Neural crest cell (in vitro differentiated cells): ENCODE results near the gene SIPA1L2. TPM values are rescaled to one million over a fixed set of nuclear protein-coding genes. Genes with fewer than 3 reads are reported as not detected.

Source experiments
- DNase-seq: peaks from one replicate; pipeline ENCODE4 v3.0.0; 2021; ENCODE audit warnings: low read depth, mixed read lengths, low spot score
- H3K27ac Mint-ChIP-seq: one replicate; pipeline ENCODE4 v1.8.0; 2021; ENCODE audit warnings: mild to moderate bottlenecking, mixed read lengths; ENCODE audit not compliant: unreplicated experiment
- H3K27me3 Mint-ChIP-seq: 2 replicates; pipeline ENCODE4 v1.8.0; 2021; ENCODE audit warnings: low read depth, mild to moderate bottlenecking, mixed read lengths
- H3K36me3 Mint-ChIP-seq: 2 replicates; pipeline ENCODE4 v1.8.0; 2021; ENCODE audit warnings: low read depth, mild to moderate bottlenecking, mixed read lengths
- H3K4me1 Mint-ChIP-seq: 2 replicates; pipeline ENCODE4 v1.8.0; 2021; ENCODE audit warnings: mixed read lengths
- H3K4me3 Mint-ChIP-seq: one replicate; pipeline ENCODE4 v1.8.0; 2021; ENCODE audit warnings: mild to moderate bottlenecking, mixed read lengths
- H3K9me3 Mint-ChIP-seq: 2 replicates; pipeline ENCODE4 v1.8.0; 2021; ENCODE audit warnings: mixed read lengths
- total RNA-seq: library from RNA; stranded (reverse); gene quantifications from 2 replicates; pipeline ENCODE4 v1.2.1, GENCODE V29; 2021
- TF ChIP-seq, protein P1 (sequence below): fragments of 200-600 bp; sonication (generic); conservative IDR thresholded peaks from 2 replicates; pipeline ENCODE4 v1.5.0; 2021; ENCODE audit warnings: antibody characterized with exemption, mild to moderate bottlenecking

Gene SIPA1L2
- total RNA-seq, 1 donor from 2014 or later = 38.7 TPM

DNA sequence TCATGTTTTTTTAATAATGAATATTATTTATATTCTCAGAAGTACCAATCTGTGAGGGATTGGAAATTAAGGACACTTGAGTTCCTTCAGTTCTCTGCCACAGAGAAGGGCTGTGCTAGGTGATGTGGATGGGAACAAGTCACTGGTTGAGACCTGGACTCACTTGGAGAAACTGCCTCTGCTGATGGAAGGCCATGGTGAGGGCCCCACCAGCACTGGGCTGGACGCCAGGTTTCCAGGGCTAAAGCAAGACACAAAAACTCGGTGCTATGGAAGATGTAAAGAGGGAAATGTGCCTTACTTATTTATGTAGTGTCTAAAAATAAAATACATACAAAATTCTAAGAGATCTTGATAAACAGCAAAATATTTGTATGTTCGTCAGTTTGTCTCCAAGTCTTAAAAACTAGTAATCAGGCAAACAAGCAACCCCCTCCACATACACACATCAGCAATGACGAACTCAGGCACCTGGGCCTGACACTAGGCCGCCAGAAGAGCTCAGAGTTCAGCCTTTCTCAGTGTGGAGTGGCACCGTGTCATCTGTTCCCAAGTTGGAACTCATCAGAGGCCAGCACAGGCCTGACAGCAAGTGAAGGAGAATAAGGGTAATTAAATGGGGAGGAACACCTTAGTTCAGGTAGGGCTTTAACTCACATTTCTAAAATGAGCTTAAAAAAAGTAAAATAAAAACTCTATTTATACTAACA is 19.6 kb downstream of the SIPA1L2 start:
- DNase-seq = no peak
- Mint-ChIP-seq H3K36me3 (peaks cover 3% of the 10 kb centered on the region), H3K27me3 (no peaks in the 10 kb centered on the region), H3K4me3 (no peak overlapping the region), H3K4me1 (peaks cover 38% of the 10 kb centered on the region), H3K9me3 (no peaks in the 10 kb centered on the region), H3K27ac (no peak overlapping the region)
- TF ChIP-seq, protein P1, sequence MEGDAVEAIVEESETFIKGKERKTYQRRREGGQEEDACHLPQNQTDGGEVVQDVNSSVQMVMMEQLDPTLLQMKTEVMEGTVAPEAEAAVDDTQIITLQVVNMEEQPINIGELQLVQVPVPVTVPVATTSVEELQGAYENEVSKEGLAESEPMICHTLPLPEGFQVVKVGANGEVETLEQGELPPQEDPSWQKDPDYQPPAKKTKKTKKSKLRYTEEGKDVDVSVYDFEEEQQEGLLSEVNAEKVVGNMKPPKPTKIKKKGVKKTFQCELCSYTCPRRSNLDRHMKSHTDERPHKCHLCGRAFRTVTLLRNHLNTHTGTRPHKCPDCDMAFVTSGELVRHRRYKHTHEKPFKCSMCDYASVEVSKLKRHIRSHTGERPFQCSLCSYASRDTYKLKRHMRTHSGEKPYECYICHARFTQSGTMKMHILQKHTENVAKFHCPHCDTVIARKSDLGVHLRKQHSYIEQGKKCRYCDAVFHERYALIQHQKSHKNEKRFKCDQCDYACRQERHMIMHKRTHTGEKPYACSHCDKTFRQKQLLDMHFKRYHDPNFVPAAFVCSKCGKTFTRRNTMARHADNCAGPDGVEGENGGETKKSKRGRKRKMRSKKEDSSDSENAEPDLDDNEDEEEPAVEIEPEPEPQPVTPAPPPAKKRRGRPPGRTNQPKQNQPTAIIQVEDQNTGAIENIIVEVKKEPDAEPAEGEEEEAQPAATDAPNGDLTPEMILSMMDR = no peak

DNA sequence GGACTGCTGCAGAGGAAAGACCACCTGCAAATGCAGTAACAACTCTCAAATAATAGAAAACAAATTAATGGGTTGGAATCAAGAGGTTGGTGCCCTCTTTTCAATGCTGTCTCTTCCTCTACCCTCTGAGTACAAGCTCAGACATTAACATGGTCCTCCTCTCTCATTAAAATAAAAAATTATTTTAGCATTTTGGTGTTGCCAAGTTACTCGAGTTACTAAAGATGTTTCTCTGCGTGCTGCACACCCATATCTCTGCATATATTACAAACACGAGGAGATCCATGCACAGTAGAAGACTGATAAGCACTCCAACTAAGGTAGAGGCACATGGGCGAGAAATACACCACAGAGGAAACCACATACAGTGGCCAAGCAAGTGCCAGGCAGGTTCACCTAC is 21.5 kb downstream of the SIPA1L2 start:
- DNase-seq = no peak
- H3K9me3 Mint-ChIP-seq = no peaks in the 10 kb centered on the region
- no peak overlapping the region for H3K4me3 Mint-ChIP-seq
- peaks cover 19% of the 10 kb centered on the region for H3K4me1 Mint-ChIP-seq
- TF ChIP-seq, protein P1 = no peak
- H3K36me3 Mint-ChIP-seq = peaks cover 18% of the 10 kb centered on the region
- H3K27me3 Mint-ChIP-seq = no peaks in the 10 kb centered on the region
- H3K27ac Mint-ChIP-seq = no peak overlapping the region

DNA sequence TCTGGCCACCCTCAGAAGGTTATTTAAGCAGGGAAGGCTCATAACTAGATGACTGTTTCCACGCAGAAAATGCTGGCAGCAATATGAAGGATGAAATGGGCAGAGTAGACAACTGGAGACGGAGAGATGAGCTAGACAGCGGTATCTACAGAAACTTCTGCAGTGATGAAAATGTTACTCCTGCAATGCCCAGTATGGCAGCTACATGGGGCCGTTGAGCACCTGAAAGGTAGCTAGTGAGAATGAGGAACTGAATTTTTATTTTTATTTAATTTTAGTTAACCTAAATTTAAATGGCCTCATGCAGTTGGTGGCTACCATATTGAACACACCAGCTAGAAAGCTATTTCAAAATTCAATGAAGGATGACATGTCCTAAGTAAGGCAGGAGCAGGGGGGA is 27.3 kb downstream of the SIPA1L2 start:
- Mint-ChIP-seq H3K36me3 (peaks cover 15% of the 10 kb centered on the region), H3K4me3 (no peak overlapping the region), H3K27me3 (no peaks in the 10 kb centered on the region), H3K4me1 (peaks cover 33% of the 10 kb centered on the region), H3K27ac (no peak overlapping the region), H3K9me3 (no peaks in the 10 kb centered on the region)
- DNase-seq = no peak
- TF ChIP-seq, protein P1 = peak; percentile 50

DNA sequence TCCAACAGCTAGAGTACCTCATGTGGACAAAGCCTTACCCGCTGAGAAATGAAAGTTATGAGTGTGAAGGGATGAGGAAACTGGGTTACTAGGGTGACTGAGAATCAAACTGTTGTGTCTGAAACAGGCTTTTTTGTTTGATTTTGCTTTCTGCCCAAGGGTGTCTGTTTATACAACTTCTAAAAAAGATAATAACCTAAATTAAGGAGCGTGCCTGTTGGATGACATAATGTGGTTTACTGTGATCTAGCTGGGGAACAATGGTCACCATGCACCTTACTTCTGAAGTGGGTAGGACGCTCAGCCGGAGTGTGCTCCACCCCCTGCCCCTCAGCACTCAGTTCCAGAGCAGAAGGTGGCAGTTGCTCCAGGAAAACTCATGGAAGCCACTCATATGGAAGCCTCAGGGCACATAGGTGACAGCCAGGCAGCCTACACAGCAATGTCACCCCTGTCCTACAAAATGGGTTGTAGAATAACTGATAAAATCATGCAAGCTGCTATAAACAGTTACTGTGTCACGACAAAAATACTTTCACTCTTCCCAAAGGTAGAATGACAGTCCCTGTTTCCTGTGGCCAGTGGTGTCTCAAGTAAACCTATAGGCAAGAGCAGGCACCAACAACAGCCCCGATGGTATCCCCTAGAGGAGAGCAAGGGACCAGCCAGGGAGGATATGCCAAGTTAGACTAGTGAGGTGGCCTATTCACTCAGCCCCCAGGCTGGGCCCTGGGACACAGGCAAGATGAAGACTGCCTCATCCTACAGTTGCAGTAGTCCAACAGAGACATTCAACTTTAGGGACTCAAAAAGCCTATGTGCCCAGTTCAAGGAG is 29.3 kb downstream of the SIPA1L2 start:
- DNase-seq = no peak
- H3K4me3 Mint-ChIP-seq = no peak overlapping the region
- H3K27ac Mint-ChIP-seq = no peak overlapping the region
- no peaks in the 10 kb centered on the region for H3K27me3 Mint-ChIP-seq
- TF ChIP-seq, protein P1 = no peak
- peaks cover 48% of the 10 kb centered on the region for H3K4me1 Mint-ChIP-seq
- H3K36me3 Mint-ChIP-seq = peaks cover 15% of the 10 kb centered on the region
- H3K9me3 Mint-ChIP-seq = no peaks in the 10 kb centered on the region

DNA sequence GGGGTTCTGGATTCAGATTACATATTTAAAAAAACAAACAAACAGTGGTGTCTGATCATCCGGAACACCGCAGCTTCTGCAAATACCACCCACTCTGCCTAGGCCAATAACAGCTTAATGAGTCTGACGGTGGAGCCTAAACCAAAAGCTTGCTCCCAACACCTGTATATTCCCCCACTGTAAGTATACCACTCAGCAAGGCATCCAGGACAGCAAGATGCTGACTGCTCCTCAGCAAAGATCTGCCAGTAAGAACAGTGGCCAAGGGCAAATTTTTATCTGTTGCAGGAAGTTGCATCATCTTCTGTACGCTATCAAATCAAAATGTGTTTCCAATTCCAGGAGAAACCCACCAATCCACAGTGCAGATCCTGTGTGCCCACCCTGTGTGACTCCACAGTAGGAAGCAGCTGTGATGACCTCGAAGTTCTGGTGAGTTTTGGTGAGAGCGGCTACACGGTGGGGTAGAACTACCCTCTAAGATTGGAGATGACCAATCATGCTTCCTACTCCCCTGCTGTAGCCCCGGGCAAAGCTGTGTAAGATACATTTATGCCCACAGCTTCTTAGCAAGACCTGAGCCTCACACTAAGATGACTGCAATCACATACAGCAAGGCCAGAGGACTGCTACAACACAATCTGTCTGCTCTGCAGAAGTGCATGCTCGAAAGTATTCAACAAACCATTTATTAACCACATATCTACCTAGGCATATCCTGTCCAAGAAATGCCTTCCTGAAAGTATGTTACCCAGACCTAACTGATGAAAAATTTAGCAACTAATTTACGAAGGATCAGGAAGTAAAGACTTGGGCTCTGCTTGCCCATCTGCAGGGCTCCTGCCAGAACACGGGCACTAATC is 30.5 kb downstream of the SIPA1L2 start:
- H3K4me3 Mint-ChIP-seq = no peak overlapping the region
- TF ChIP-seq, protein P1 = no peak
- H3K4me1 Mint-ChIP-seq = peaks cover 60% of the 10 kb centered on the region
- peaks cover 8% of the 10 kb centered on the region for H3K36me3 Mint-ChIP-seq
- H3K27me3 Mint-ChIP-seq = no peaks in the 10 kb centered on the region
- no peak for DNase-seq
- no peaks in the 10 kb centered on the region for H3K9me3 Mint-ChIP-seq
- peak overlapping the region; percentile 60 for H3K27ac Mint-ChIP-seq
